ENCODE results near the gene TMC7. TPM values are rescaled to one million over a fixed set of nuclear protein-coding genes. Genes with fewer than 3 reads are reported as not detected.

TMC7 gene
- total RNA-seq, 1 experiment from 2014 or later, result 5.2 TPM

- TF ChIP-seq EGR1 (IDR thresholded peaks at IDR 0.05; ENCODE audit: low read depth) (no peak), EZH2 (IDR thresholded peaks at IDR 0.05) (no peak), FOSL1 (IDR thresholded peaks at IDR 0.05; ENCODE audit: low read depth) (no peak), POLR2A (IDR thresholded peaks at IDR 0.05; ENCODE audit: borderline replicate concordance, extremely low read depth, insufficient read depth, insufficient read length) (no peak), CBX3 (IDR thresholded peaks at IDR 0.05; ENCODE audit: low read depth) (no peak), ELF1 (IDR thresholded peaks at IDR 0.05; ENCODE audit: borderline replicate concordance, low read depth) (no peak)
Measured at GRCh38 chr16:19073863-19074262, 90.1 kb downstream of the TMC7 start (continued).

- intact Hi-C loops (cut with micrococcal nuclease), result no loop called here
- H3K9me3 ChIP-seq (ENCODE audit: control insufficient read depth in 1 of 2, insufficient read depth in 1 of 2, low read depth in 1 of 2, low read length in 2 of 2), result no peaks in the 10 kb centered on the region
- TF ChIP-seq POLR2AphosphoS5 (IDR thresholded peaks at IDR 0.05; ENCODE audit: low read depth, low read length), result no peak
- TF ChIP-seq RAD21 (IDR thresholded peaks at IDR 0.05; ENCODE audit: low read depth), result no peak
- no peak for TF ChIP-seq CEBPB (IDR thresholded peaks at IDR 0.05; ENCODE audit: low read depth)
- no peak for TF ChIP-seq JUND (IDR thresholded peaks at IDR 0.05)
- TF ChIP-seq TCF7L2 (IDR thresholded peaks at IDR 0.05; ENCODE audit: borderline replicate concordance, extremely low read depth, insufficient read depth, insufficient read length), result no peak
- no peak for TF ChIP-seq ZNF274 (IDR thresholded peaks at IDR 0.05; ENCODE audit: low read depth, low read length)
- TF ChIP-seq CBX3 (IDR thresholded peaks at IDR 0.05; ENCODE audit: low read depth), result no peak
- H3K79me2 ChIP-seq (ENCODE audit: insufficient read depth, low read length), result no peaks in the 10 kb centered on the region
- no peak overlapping the region for H3K4me3 ChIP-seq (replicated peaks in 1 of 2; ENCODE audit: low read depth in 1 of 2, low read length in 2 of 2)
- H3K4me2 ChIP-seq (ENCODE audit: low read length), result no peak overlapping the region
- H3K27me3 ChIP-seq (ENCODE audit: insufficient read depth, low read length), result no peaks in the 10 kb centered on the region
- H3K36me3 ChIP-seq (ENCODE audit: control insufficient read depth in 1 of 2, insufficient read depth in 2 of 2, low read length in 2 of 2), result 0 out of 4 replicates have a peak, but pooled peaks cover 0 to 3% of the 10 kb centered on the region in 2 experiments
- H3K27ac ChIP-seq (ENCODE audit: low read depth, low read length), result no peak overlapping the region
- H3K9ac ChIP-seq (ENCODE audit: low read length), result no peak overlapping the region
- H3K4me1 ChIP-seq (ENCODE audit: control insufficient read depth in 1 of 2, insufficient read depth in 2 of 2, low read length in 2 of 2), result no peaks in the 10 kb centered on the region; a peak in 1 of 4 replicates
- no peak overlapping the region for H2AFZ ChIP-seq (ENCODE audit: low read depth, low read length, poor library complexity, severe bottlenecking)
- no peak for DNase-seq (ENCODE audit: low read depth, low spot score)
- CTCF ChIA-PET, result no interaction called here
- POLR2A ChIA-PET, result no interaction called here
- H3K9me2 ChIP-seq (ENCODE audit: insufficient read depth), result no peaks in the 10 kb centered on the region
- ATAC-seq, result no peak
- no peaks in the 10 kb centered on the region for H4K20me1 ChIP-seq (ENCODE audit: insufficient read depth)
- BruUV-seq (replicated peaks), result no TSS peak
- RAD21 ChIA-PET (ENCODE audit: low non-redundant PET in 1 of 2, low total read pairs in 2 of 2, uncharacterized antibody in 2 of 2, unreplicated experiment in 2 of 2), result no interaction called here
Measured at GRCh38 chr16:19075511-19075910, 91.8 kb downstream of the TMC7 start.
